ENCODE data around the gene ZNF316.

Gene ZNF316

GRCh38 chr7:6701860-6702259, 64.7 kb downstream of the ZNF316 start:
- no peak for DNase-seq
